A673 (cell line): Measurements from ENCODE around the gene SMOC2. TPM values are rescaled to one million over a fixed set of nuclear protein-coding genes. Genes with fewer than 3 reads are reported as not detected.

Experiments used
- BruUV-seq: library from RNA; stranded (reverse); fragments of 400-500 nt; replicated peaks from 2 replicates; lab custom pipeline; 2021; lab: Mats Ljungman, UMichigan
- CTCF ChIA-PET: fragments of 300-600 bp; sonication (Branson Sonifier 250); formaldehyde crosslinking; loops from one replicate; lab custom pipeline; 2022; ENCODE audit warnings: antibody characterized with exemption; lab: Charles Lee
- POLR2A ChIA-PET: fragments of 300-600 bp; sonication (Branson Sonifier 250); formaldehyde crosslinking; loops from one replicate; lab custom pipeline; 2022; ENCODE audit warnings: antibody characterized with exemption; ENCODE audit not compliant: low non-redundant PET; lab: Charles Lee
- DNase-seq: peaks from one replicate; pipeline ENCODE4 v3.0.0-alpha.2; 2015; ENCODE audit warnings: low spot score
- H3K27ac ChIP-seq: fragments of 200-600 bp; sonication (generic); 2 replicates; pipeline ENCODE4 v1.5.1; 2016; ENCODE audit warnings: mixed run types, low read depth, mild to moderate bottlenecking, mixed read lengths, antibody characterized with exemption, low read length; ENCODE audit not compliant: poor library complexity, severe bottlenecking
- H3K27me3 ChIP-seq: fragments of 200-600 bp; sonication (generic); replicated peaks from 2 replicates; pipeline ENCODE4 v1.6.1; 2017; ENCODE audit warnings: mixed run types, low read depth, mild to moderate bottlenecking, mixed read lengths, antibody characterized with exemption, low read length; ENCODE audit not compliant: insufficient read depth, poor library complexity
- H3K36me3 ChIP-seq: fragments of 200-600 bp; sonication (generic); 2 replicates; pipeline ENCODE4 v1.6.1; 2016; ENCODE audit warnings: mixed run types, mild to moderate bottlenecking, mixed read lengths, antibody characterized with exemption, low read length; ENCODE audit not compliant: insufficient read depth, poor library complexity, severe bottlenecking
- H3K4me1 ChIP-seq: fragments of 200-600 bp; sonication (generic); 2 replicates; pipeline ENCODE4 v1.6.1; 2017; ENCODE audit warnings: mixed run types, mild to moderate bottlenecking, mixed read lengths, antibody characterized with exemption, low read length; ENCODE audit not compliant: insufficient read depth, poor library complexity, severe bottlenecking
- H3K4me3 ChIP-seq: fragments of 200-600 bp; sonication (generic); 2 replicates; pipeline ENCODE4 v1.5.1; 2016; ENCODE audit warnings: low read depth, mixed run types, mild to moderate bottlenecking, mixed read lengths, low read length; ENCODE audit not compliant: poor library complexity, severe bottlenecking
- H3K9me3 ChIP-seq: fragments of 200-600 bp; sonication (generic); 2 replicates; pipeline ENCODE4 v1.6.1; 2016; ENCODE audit warnings: mixed run types, low read depth, mild to moderate bottlenecking, mixed read lengths, antibody characterized with exemption, low read length; ENCODE audit not compliant: poor library complexity, severe bottlenecking
- EZH2 ChIP-seq: fragments of 200-600 bp; sonication (generic); IDR thresholded peaks from 2 replicates; pipeline ENCODE4 v1.6.1; 2017; ENCODE audit warnings: borderline replicate concordance, low read depth, mild to moderate bottlenecking, mixed read lengths, antibody characterized with exemption, low read length; ENCODE audit not compliant: poor library complexity, severe bottlenecking
- intact Hi-C: fragments of 100-400 bp; cut with micrococcal nuclease; formaldehyde crosslinking; loops from one replicate; pipeline ENCODE4 v1.10.0; 2022; ENCODE audit not compliant: unreplicated experiment
- total RNA-seq: library from RNA; stranded (reverse); gene quantifications from 2 replicates; pipeline ENCODE4 v1.2.3, GENCODE V29; 2021
- TF ChIP-seq, protein P1 (sequence below): fragments of 300-800, 200-600 bp; sonication (generic); conservative IDR thresholded peaks from 2 replicates; pipeline ENCODE4 v1.5.1; 2017; ENCODE audit warnings: low read depth, mild to moderate bottlenecking, antibody characterized with exemption, low read length, moderate library complexity, mixed read lengths

SMOC2 gene
- total RNA-seq, 1 experiment from 2014 or later: 1.8 TPM

DNA sequence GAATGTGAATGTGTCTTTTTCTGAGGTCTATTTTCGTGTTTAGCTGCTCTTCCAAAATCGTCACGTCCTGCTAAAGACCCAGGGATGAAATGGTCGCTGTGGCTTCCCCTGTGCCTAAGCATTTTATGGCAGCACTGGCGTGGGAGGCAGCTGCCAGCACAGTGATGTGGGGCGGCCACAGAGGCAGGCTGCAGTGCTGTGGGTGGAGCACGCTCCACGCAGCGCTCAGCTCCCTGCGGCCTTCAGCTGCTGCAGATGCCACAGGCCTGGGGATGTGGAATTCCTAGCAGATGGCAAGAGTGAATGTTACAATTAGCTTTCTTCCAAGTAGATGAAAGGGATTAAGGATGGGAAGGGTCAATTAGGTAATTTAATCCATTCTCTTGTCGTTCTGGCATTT, 242.6 kb downstream of the SMOC2 start:
- no peak for DNase-seq
- H3K9me3 ChIP-seq: no peaks in the 10 kb centered on the region
- TF ChIP-seq, protein P1, sequence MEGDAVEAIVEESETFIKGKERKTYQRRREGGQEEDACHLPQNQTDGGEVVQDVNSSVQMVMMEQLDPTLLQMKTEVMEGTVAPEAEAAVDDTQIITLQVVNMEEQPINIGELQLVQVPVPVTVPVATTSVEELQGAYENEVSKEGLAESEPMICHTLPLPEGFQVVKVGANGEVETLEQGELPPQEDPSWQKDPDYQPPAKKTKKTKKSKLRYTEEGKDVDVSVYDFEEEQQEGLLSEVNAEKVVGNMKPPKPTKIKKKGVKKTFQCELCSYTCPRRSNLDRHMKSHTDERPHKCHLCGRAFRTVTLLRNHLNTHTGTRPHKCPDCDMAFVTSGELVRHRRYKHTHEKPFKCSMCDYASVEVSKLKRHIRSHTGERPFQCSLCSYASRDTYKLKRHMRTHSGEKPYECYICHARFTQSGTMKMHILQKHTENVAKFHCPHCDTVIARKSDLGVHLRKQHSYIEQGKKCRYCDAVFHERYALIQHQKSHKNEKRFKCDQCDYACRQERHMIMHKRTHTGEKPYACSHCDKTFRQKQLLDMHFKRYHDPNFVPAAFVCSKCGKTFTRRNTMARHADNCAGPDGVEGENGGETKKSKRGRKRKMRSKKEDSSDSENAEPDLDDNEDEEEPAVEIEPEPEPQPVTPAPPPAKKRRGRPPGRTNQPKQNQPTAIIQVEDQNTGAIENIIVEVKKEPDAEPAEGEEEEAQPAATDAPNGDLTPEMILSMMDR: no peak
- TF ChIP-seq EZH2: no peak
- intact Hi-C loops: no loop called here
- H3K27me3 ChIP-seq: peaks cover 5% of the 10 kb centered on the region
- no peak overlapping the region for H3K27ac ChIP-seq
- H3K4me3 ChIP-seq: no peak overlapping the region
- H3K4me1 ChIP-seq: no peaks in the 10 kb centered on the region
- ChIA-PET CTCF (no interaction called here), POLR2A (no interaction called here)
- H3K36me3 ChIP-seq: no peaks in the 10 kb centered on the region
- no TSS peak for BruUV-seq

DNA sequence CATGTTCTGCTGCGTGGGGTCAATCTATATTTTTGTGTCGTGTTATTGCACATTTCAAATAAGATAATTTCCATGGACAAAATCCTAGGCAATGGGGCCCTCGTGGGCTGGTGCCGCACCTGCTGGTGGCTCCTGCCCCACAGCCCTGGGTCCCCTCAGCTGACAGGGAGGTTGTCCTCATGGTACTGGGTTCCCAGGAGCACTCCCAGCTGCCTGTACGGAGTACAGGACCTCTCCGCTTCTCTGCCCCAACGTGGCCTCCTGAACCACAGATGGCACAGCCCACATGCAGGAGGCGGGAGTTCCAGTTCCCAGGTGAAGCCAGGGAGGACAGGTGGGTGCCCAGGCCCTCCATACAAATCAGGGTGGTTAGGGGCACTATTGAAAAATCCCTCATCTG, 243.5 kb downstream of the SMOC2 start:
- no TSS peak for BruUV-seq
- no peak overlapping the region for H3K27ac ChIP-seq
- intact Hi-C loops: no loop called here
- H3K9me3 ChIP-seq: no peaks in the 10 kb centered on the region
- TF ChIP-seq, protein P1: no peak
- no peak for TF ChIP-seq EZH2
- H3K27me3 ChIP-seq: peaks cover 7% of the 10 kb centered on the region
- no peaks in the 10 kb centered on the region for H3K4me1 ChIP-seq
- ChIA-PET CTCF (no interaction called here), POLR2A (no interaction called here)
- H3K4me3 ChIP-seq: no peak overlapping the region
- H3K36me3 ChIP-seq: no peaks in the 10 kb centered on the region
- no peak for DNase-seq

DNA sequence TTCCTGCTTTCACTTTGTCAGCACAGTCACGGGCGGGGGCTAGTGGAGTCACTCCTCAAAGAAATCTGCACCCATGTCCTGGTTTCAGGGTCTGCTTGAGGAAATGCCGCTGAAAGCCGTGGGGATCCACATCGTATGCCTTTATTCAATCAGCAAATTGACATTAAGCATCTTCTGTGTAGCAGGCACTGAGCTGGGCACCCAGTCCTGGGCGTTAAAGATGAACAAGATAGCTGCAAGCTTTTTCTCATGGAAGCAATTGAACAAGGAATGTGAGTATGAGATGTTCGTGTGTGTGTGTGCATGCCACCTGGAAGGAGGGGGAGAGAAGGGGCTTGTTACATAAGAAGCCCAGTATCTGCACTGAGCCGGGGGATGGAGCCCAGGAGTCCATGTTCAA, 243.9 kb downstream of the SMOC2 start:
- POLR2A ChIA-PET: no interaction called here
- BruUV-seq: no TSS peak
- H3K27ac ChIP-seq: no peak overlapping the region
- CTCF ChIA-PET: no interaction called here
- intact Hi-C loops: no loop called here
- H3K27me3 ChIP-seq: peaks cover 7% of the 10 kb centered on the region
- H3K36me3 ChIP-seq: no peaks in the 10 kb centered on the region
- H3K9me3 ChIP-seq: no peaks in the 10 kb centered on the region
- TF ChIP-seq, protein P1: no peak
- TF ChIP-seq EZH2: no peak
- no peak overlapping the region for H3K4me3 ChIP-seq
- DNase-seq: no peak
- H3K4me1 ChIP-seq: no peaks in the 10 kb centered on the region
